ENCODE data around the gene UGDH. TPM values are rescaled to one million over a fixed set of nuclear protein-coding genes. Genes with fewer than 3 reads are reported as not detected.
A peak's percentile ranks its signal among the peaks of the same experiment; 100 is the strongest.

UGDH gene
- total RNA-seq, 1 experiment from 2014 or later: 104 TPM

DNA sequence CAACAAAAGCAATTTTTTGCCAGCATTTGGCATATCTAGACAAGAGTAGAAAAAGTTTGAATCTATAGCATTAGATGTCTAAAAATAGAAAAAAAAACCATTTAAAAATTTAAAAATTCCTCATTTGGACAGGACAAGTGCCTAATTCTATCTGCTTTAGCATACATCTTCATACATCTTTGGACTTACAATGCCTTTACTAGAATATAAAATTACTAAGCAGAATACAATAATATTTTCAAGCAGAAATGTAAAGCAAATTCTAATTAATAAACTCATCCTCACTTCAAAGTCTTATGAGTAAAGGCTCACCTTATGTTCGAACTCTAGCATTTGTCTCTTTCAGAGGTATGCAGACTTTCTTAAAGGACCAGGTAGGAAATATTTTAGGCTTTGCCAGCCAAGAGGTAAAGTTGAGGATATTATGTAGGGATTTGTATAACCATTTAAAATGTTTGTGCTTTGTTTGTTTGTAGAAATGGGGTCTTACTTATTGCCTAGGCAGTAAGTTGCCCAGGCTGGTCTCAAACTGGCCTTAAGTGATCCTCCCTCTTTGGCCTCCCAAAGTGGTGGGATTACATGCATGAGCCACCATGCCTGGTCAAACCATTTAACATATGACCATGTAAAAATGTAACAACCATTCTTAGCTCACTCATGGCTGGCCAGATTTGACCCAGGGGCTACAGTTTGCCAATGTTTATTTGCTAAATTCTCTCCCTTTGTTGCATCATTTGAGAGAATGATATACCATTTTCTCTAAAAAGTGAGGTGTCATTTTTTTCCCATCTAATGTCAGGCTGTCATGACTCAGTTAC, 29.1 kb downstream of the UGDH start:
- H2BK20ac ChIP-seq (ENCODE audit: low read depth, low read length, poor library complexity, severe bottlenecking): no peak overlapping the region
- H3K9me3 ChIP-seq (ENCODE audit: control insufficient read depth, low read depth, low read length): no peaks in the 10 kb centered on the region
- no peak overlapping the region for H2BK15ac ChIP-seq (ENCODE audit: low read depth, low read length)
- no peak overlapping the region for H3K4ac ChIP-seq (ENCODE audit: low read depth, low read length)
- Mint-ChIP-seq H3K27ac (peak overlapping the region in 1 of 3 experiments; percentile 72; a peak in 1 of 7 replicates), H3K27me3 (ENCODE audit: low read depth) (no peaks in the 10 kb centered on the region), H3K4me3 (no peak overlapping the region), H3K36me3 (ENCODE audit: insufficient read depth in 1 of 3, low read depth in 3 of 3) (peaks cover 16 to 40% (median 29%) of the 10 kb centered on the region in 3 experiments; a peak in 6 of 7 replicates), H3K9me3 (no peaks in the 10 kb centered on the region), H3K4me1 (no peaks in the 10 kb centered on the region)
- no peak overlapping the region for H3K18ac ChIP-seq (ENCODE audit: insufficient read length, low read depth, low read length)
- no peaks in the 10 kb centered on the region for H3K23me2 ChIP-seq (ENCODE audit: insufficient read length, low read depth, low read length, poor library complexity, severe bottlenecking)
- TF ChIP-seq, protein P1, sequence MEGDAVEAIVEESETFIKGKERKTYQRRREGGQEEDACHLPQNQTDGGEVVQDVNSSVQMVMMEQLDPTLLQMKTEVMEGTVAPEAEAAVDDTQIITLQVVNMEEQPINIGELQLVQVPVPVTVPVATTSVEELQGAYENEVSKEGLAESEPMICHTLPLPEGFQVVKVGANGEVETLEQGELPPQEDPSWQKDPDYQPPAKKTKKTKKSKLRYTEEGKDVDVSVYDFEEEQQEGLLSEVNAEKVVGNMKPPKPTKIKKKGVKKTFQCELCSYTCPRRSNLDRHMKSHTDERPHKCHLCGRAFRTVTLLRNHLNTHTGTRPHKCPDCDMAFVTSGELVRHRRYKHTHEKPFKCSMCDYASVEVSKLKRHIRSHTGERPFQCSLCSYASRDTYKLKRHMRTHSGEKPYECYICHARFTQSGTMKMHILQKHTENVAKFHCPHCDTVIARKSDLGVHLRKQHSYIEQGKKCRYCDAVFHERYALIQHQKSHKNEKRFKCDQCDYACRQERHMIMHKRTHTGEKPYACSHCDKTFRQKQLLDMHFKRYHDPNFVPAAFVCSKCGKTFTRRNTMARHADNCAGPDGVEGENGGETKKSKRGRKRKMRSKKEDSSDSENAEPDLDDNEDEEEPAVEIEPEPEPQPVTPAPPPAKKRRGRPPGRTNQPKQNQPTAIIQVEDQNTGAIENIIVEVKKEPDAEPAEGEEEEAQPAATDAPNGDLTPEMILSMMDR (conservative IDR thresholded peaks at IDR 0.05): no peak
- no peak overlapping the region for H2BK120ac ChIP-seq (ENCODE audit: low read depth, low read length, poor library complexity, severe bottlenecking)
- no peak overlapping the region for H2BK5ac ChIP-seq (ENCODE audit: insufficient read length, low read length)
- no peaks in the 10 kb centered on the region for H3K79me1 ChIP-seq (ENCODE audit: insufficient read depth, low read depth, low read length, poor library complexity, severe bottlenecking)
- H3K4me1 ChIP-seq (ENCODE audit: insufficient read depth, low read length): no peaks in the 10 kb centered on the region
- H3K23ac ChIP-seq (ENCODE audit: insufficient read length, low read depth, low read length): no peak overlapping the region
- no peak overlapping the region for H4K5ac ChIP-seq (ENCODE audit: insufficient read length, low read depth, low read length)
- no peaks in the 10 kb centered on the region for H3K27me3 ChIP-seq (ENCODE audit: insufficient read depth, low read length)
- no peak overlapping the region for H4K91ac ChIP-seq (ENCODE audit: insufficient read length, low read depth, low read length)
- H3T11ph ChIP-seq (ENCODE audit: low read length): no peak overlapping the region
- H3K4me2 ChIP-seq (ENCODE audit: insufficient read depth, insufficient read length, low read length): no peak overlapping the region
- H2AFZ ChIP-seq (ENCODE audit: low read length): no peak overlapping the region
- H3K14ac ChIP-seq (ENCODE audit: insufficient read depth, low read length): no peak overlapping the region
- no peak overlapping the region for H3K27ac ChIP-seq (ENCODE audit: insufficient read length, low read depth, low read length)
- H4K20me1 ChIP-seq (ENCODE audit: control insufficient read depth, insufficient read depth, insufficient read length): no peaks in the 10 kb centered on the region
- no peak for DNase-seq
- H3K9ac ChIP-seq (ENCODE audit: extremely low read depth, insufficient read length, low read length): no peak overlapping the region
- no peak overlapping the region for H2AK5ac ChIP-seq (ENCODE audit: insufficient read length, low read length)
- H3K56ac ChIP-seq (ENCODE audit: insufficient read length, low read depth, low read length): no peak overlapping the region
- WGBS (ENCODE audit: extremely low coverage, insufficient read length, low lambda C conversion rate): no CpG with 5 or more reads among the region's 1 CpG
- no peaks in the 10 kb centered on the region for H3K79me2 ChIP-seq (ENCODE audit: insufficient read depth, low read length)
- no peak overlapping the region for H4K8ac ChIP-seq (replicated peaks; ENCODE audit: insufficient read length, low read depth, low read length)
- H2BK12ac ChIP-seq (ENCODE audit: insufficient read length, low read depth, low read length): no peak overlapping the region
